Fibroblast of pulmonary artery (primary cell): ENCODE data around the gene NF1.
A peak's percentile ranks its signal among the peaks of the same experiment; 100 is the strongest.

Source experiments
- DNase-seq: peaks from one replicate; pipeline ENCODE4 v3.0.0-alpha.2; 2010; ENCODE audit warnings: low read depth
- H3K4me3 ChIP-seq: replicated peaks from 2 replicates; pipeline ENCODE4 v1.5.1; 2011; ENCODE audit warnings: low read depth, mild to moderate bottlenecking, control low read depth, low read length, moderate library complexity
- TF ChIP-seq, protein P1 (sequence below): IDR thresholded peaks from 2 replicates; pipeline ENCODE4 v1.5.1; 2011; ENCODE audit warnings: mild to moderate bottlenecking, control low read depth, low read length, inconsistent platforms; ENCODE audit errors: missing control alignments

Gene NF1

GRCh38 chr17:31391496-31391949 lies 296.7 kb downstream of the NF1 start, which contains the start of gene RAB11FIP4:
Gene RAB11FIP4, plus strand, starts transcription at chr17:31391675. Its CDS starts 178 bp downstream, at chr17:31391853.
- TF ChIP-seq, protein P1, sequence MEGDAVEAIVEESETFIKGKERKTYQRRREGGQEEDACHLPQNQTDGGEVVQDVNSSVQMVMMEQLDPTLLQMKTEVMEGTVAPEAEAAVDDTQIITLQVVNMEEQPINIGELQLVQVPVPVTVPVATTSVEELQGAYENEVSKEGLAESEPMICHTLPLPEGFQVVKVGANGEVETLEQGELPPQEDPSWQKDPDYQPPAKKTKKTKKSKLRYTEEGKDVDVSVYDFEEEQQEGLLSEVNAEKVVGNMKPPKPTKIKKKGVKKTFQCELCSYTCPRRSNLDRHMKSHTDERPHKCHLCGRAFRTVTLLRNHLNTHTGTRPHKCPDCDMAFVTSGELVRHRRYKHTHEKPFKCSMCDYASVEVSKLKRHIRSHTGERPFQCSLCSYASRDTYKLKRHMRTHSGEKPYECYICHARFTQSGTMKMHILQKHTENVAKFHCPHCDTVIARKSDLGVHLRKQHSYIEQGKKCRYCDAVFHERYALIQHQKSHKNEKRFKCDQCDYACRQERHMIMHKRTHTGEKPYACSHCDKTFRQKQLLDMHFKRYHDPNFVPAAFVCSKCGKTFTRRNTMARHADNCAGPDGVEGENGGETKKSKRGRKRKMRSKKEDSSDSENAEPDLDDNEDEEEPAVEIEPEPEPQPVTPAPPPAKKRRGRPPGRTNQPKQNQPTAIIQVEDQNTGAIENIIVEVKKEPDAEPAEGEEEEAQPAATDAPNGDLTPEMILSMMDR, result no peak
- peak; percentile 24 for DNase-seq
- H3K4me3 ChIP-seq, result peak within 1 kb of the TSS; percentile 25

DNA sequence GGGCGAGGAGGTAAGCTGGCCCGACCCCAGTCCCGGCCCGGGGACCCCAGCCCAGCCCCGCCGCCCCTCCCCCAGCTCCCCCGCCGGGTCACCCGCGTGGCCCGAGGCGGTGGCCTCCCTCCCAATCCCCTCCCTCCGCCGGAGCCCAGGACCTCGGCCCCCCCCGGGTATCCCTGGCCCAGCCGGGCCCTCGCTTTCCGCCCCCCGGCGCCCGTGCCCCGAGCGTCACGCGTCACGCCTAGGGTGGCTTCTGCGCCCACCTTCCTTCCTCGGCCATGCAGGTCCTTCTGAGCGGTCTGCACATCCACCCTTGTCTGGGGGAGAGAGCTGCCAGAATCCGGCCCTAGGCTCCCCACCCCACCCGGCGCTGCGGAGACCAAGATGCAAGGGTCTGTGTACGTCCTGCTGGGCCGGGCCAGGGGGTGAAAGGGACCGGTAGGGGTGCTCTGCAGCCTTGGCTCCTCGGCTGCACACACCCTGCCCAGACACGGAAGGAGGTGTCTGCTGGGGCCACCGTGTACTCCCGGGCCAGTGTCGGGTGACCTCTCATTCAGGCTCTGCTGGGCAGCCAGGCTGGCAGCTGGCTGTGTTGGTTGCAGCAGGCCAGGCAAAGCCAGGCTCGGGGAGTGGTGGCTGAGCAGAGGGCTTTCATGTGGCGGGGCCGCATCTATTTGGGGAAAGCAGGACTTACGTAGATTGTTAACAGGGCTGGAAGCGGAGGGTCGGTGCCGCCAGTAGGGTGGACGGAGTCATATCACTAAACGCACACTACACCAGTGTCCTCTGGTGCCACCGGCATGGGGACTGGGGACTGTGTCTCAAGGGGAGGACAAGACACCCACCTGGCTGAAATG lies 297.5 kb downstream of the NF1 start:
- TF ChIP-seq, protein P1, result no peak
- no peak overlapping the region for H3K4me3 ChIP-seq
- no peak for DNase-seq

DNA sequence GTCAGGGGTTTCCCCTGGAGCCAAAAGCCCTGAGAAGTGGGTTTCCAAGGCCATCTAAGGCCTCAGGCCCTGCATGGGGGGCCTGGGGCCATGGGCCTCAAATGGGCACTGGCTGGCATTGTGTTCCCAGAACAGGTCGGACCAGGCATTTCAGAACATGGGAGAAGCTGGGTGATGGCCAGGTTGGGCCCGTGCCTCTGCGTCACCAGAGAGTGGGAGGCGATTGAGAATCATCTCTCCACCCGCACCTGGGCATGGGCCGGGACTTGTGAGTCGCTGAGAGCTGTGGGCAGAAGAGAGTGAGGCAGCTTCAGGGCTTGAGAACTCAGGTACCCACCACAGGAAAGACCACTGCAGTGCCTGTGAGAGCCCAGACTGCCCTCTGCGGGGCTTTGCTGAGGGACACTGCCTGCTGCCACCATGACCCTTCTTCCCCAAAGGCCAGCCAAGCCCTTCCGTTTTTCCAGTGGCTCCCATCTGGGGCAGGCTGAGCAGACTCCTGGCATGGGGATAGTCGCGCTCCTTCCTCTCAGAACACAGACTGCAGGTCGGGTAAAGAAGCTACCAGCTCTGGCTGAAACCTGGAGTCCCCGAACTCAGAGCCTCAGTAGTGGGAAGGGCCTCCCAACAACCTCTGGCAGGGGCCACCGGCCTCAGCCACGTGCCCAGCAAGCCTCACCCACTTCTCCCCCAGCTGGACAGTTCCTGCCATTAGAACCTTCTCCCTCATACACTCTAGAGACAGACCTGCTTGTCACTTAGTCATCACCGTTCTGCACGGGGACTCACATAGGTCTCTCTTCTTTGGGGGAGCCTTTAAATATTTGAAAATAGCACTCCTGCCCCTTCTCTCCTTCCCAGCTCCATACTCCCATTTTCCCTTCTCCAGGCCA lies 298.3 kb downstream of the NF1 start:
- DNase-seq, result no peak
- TF ChIP-seq, protein P1, result no peak

GRCh38 chr17:31393749-31394146 lies 299.0 kb downstream of the NF1 start:
- H3K4me3 ChIP-seq, result no peak overlapping the region
- DNase-seq, result no peak
- TF ChIP-seq, protein P1, result no peak

More for the DNA sequence above, 298.3 kb downstream of the NF1 start:
- no peak overlapping the region for H3K4me3 ChIP-seq

GRCh38 chr17:31394544-31394943 lies 299.8 kb downstream of the NF1 start:
- DNase-seq, result peak; percentile 86
- H3K4me3 ChIP-seq, result no peak overlapping the region
- TF ChIP-seq, protein P1, result no peak

DNA sequence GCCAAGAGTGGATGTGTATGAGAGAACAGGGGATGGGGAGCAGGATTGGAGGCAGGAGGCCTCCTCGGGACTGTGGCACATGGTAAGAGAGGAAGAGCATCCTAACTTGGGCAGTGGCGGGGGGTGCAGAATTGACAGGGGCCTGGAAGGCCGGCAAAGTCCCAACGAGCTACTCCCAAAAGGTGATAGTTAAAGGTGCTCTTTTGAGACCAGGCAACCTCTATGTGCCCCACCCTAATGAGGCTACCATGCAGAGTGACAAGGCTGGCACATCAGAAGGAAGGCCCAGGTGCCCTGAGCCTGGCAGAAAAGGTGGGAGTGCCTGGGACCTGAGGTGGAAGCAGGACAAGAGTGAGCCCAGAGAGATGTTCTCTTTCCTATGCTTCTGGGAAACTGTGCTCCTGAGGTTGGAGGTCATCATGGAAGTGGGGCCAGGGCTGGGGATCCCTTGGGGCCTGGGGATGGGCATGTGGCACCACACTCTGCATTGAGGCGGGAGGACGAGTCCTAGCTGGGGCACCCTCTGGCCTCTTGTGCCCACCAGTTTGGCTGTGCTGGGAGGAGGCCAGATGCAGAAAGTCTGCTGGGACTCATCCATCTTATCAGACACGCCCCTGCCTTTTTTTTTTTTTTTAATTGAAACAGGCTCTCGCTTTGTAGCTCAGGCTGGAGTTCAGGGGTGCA lies 302.6 kb downstream of the NF1 start:
- TF ChIP-seq, protein P1, result no peak
- H3K4me3 ChIP-seq, result no peak overlapping the region
- no peak for DNase-seq
